NB4 (cell line): ENCODE measurements around the gene SIGLEC5.

Experiments used
- DNase-seq: peaks from one replicate; pipeline ENCODE4 v3.0.0; 2010; ENCODE audit warnings: low read depth
- H3K4me3 ChIP-seq: one replicate; pipeline ENCODE4 v1.5.1; 2011; ENCODE audit warnings: mild to moderate bottlenecking, low read depth, low read length, moderate library complexity
- CTCF ChIP-seq: IDR thresholded peaks from one replicate; pipeline ENCODE4 v1.5.1; 2012; ENCODE audit warnings: low read depth, low read length
- MAX ChIP-seq: IDR thresholded peaks from 2 replicates; pipeline ENCODE4 v1.6.1; 2011; ENCODE audit warnings: low read depth, low read length
- MYC ChIP-seq: IDR thresholded peaks from 2 replicates; pipeline ENCODE4 v1.6.1; 2011; ENCODE audit warnings: low read depth, low read length
- POLR2A ChIP-seq: IDR thresholded peaks from 2 replicates; pipeline ENCODE4 v1.6.1; 2011; ENCODE audit warnings: mild to moderate bottlenecking; ENCODE audit not compliant: insufficient read length; ENCODE audit errors: extremely low read depth

SIGLEC5 gene

GRCh38 chr19:51660975-51661600 is 30.9 kb upstream of the SIGLEC5 start:
- DNase-seq = peak; percentile 81
- TF ChIP-seq CTCF (peak; percentile 68), POLR2A (no peak), MAX (no peak)
- no peak overlapping the region for H3K4me3 ChIP-seq

GRCh38 chr19:51654783-51655182 is 24.6 kb upstream of the SIGLEC5 start:
- no peak overlapping the region for H3K4me3 ChIP-seq
- TF ChIP-seq MYC (no peak), POLR2A (no peak), CTCF (no peak)
- DNase-seq = no peak

- TF ChIP-seq POLR2A = no peak
- TF ChIP-seq CTCF = no peak
- TF ChIP-seq MAX = no peak
- TF ChIP-seq MYC = no peak
- no peak for DNase-seq
- no peak overlapping the region for H3K4me3 ChIP-seq
Observed at GRCh38 chr19:51653162-51653561, 23.0 kb upstream of the SIGLEC5 start.

GRCh38 chr19:51652266-51652665 is 22.1 kb upstream of the SIGLEC5 start:
- TF ChIP-seq MAX (no peak), MYC (no peak), CTCF (no peak), POLR2A (no peak)
- H3K4me3 ChIP-seq = no peak overlapping the region
- DNase-seq = no peak

- peak; percentile 78 for DNase-seq
- TF ChIP-seq POLR2A = no peak
- no peak for TF ChIP-seq MYC
- no peak for TF ChIP-seq CTCF
- TF ChIP-seq MAX = no peak
- no peak overlapping the region for H3K4me3 ChIP-seq
Observed at GRCh38 chr19:51651216-51651846, 21.1 kb upstream of the SIGLEC5 start.
